ENCODE measurements around the gene SERPINI1.

Gene SERPINI1

GRCh38 chr3:167854846-167855245 lies 119.3 kb downstream of the SERPINI1 start:
- no peak overlapping the region for H3K27ac ChIP-seq (ENCODE audit: low read length)

GRCh38 chr3:167855306-167855705 lies 119.8 kb downstream of the SERPINI1 start:
- Histone ChIP-seq H3K9me3 (ENCODE audit: insufficient read depth, low read depth, low read length) (no peaks in the 10 kb centered on the region), H3K36me3 (ENCODE audit: insufficient read depth, low read depth, low read length) (no peaks in the 10 kb centered on the region), H3K27ac (ENCODE audit: low read length) (no peak overlapping the region), H3K4me1 (ENCODE audit: insufficient read depth, low read length) (no peaks in the 10 kb centered on the region), H3K27me3 (ENCODE audit: insufficient read depth, low read length) (no peaks in the 10 kb centered on the region), H3K4me3 (ENCODE audit: low read length) (no peak overlapping the region), H3K9ac (ENCODE audit: low read depth, low read length) (no peak overlapping the region)

More at GRCh38 chr3:167854846-167855245, 119.3 kb downstream of the SERPINI1 start:
- Histone ChIP-seq H3K27me3 (ENCODE audit: insufficient read depth, low read length) (no peaks in the 10 kb centered on the region), H3K36me3 (ENCODE audit: insufficient read depth, low read depth, low read length) (no peaks in the 10 kb centered on the region), H3K4me1 (ENCODE audit: insufficient read depth, low read length) (no peaks in the 10 kb centered on the region), H3K9me3 (ENCODE audit: insufficient read depth, low read depth, low read length) (no peaks in the 10 kb centered on the region), H3K4me3 (ENCODE audit: low read length) (no peak overlapping the region), H3K9ac (ENCODE audit: low read depth, low read length) (no peak overlapping the region)

GRCh38 chr3:167858865-167859264 lies 123.3 kb downstream of the SERPINI1 start:
- no peaks in the 10 kb centered on the region for H3K4me1 ChIP-seq (ENCODE audit: insufficient read depth, low read length)
- no peak overlapping the region for H3K4me3 ChIP-seq (ENCODE audit: low read length)
- H3K27ac ChIP-seq (ENCODE audit: low read length): no peak overlapping the region
- H3K9me3 ChIP-seq (ENCODE audit: insufficient read depth, low read depth, low read length): no peaks in the 10 kb centered on the region
- H3K9ac ChIP-seq (ENCODE audit: low read depth, low read length): no peak overlapping the region
- no peaks in the 10 kb centered on the region for H3K27me3 ChIP-seq (ENCODE audit: insufficient read depth, low read length)
- H3K36me3 ChIP-seq (ENCODE audit: insufficient read depth, low read depth, low read length): no peaks in the 10 kb centered on the region

GRCh38 chr3:167859610-167860009 lies 124.1 kb downstream of the SERPINI1 start:
- H3K9ac ChIP-seq (ENCODE audit: low read depth, low read length): no peak overlapping the region
- no peak overlapping the region for H3K4me3 ChIP-seq (ENCODE audit: low read length)
- no peaks in the 10 kb centered on the region for H3K27me3 ChIP-seq (ENCODE audit: insufficient read depth, low read length)
- no peaks in the 10 kb centered on the region for H3K9me3 ChIP-seq (ENCODE audit: insufficient read depth, low read depth, low read length)
- no peak overlapping the region for H3K27ac ChIP-seq (ENCODE audit: low read length)
- no peaks in the 10 kb centered on the region for H3K36me3 ChIP-seq (ENCODE audit: insufficient read depth, low read depth, low read length)
- no peaks in the 10 kb centered on the region for H3K4me1 ChIP-seq (ENCODE audit: insufficient read depth, low read length)

GRCh38 chr3:167861649-167862048 lies 126.1 kb downstream of the SERPINI1 start:
- H3K9ac ChIP-seq (ENCODE audit: low read depth, low read length): no peak overlapping the region
- no peaks in the 10 kb centered on the region for H3K4me1 ChIP-seq (ENCODE audit: insufficient read depth, low read length)
- H3K27ac ChIP-seq (ENCODE audit: low read length): no peak overlapping the region
- H3K36me3 ChIP-seq (ENCODE audit: insufficient read depth, low read depth, low read length): no peaks in the 10 kb centered on the region
- H3K27me3 ChIP-seq (ENCODE audit: insufficient read depth, low read length): no peaks in the 10 kb centered on the region
- no peak overlapping the region for H3K4me3 ChIP-seq (ENCODE audit: low read length)
- H3K9me3 ChIP-seq (ENCODE audit: insufficient read depth, low read depth, low read length): no peaks in the 10 kb centered on the region

GRCh38 chr3:167862104-167862730 lies 126.7 kb downstream of the SERPINI1 start:
- no peaks in the 10 kb centered on the region for H3K4me1 ChIP-seq (ENCODE audit: insufficient read depth, low read length)
- no peaks in the 10 kb centered on the region for H3K27me3 ChIP-seq (ENCODE audit: insufficient read depth, low read length)
- H3K9ac ChIP-seq (ENCODE audit: low read depth, low read length): no peak overlapping the region
- no peaks in the 10 kb centered on the region for H3K9me3 ChIP-seq (ENCODE audit: insufficient read depth, low read depth, low read length)
- no peak overlapping the region for H3K4me3 ChIP-seq (ENCODE audit: low read length)
- no peaks in the 10 kb centered on the region for H3K36me3 ChIP-seq (ENCODE audit: insufficient read depth, low read depth, low read length)
- H3K27ac ChIP-seq (ENCODE audit: low read length): no peak overlapping the region

- H3K4me1 ChIP-seq (ENCODE audit: insufficient read depth, low read length): no peaks in the 10 kb centered on the region
- H3K27me3 ChIP-seq (ENCODE audit: insufficient read depth, low read length): no peaks in the 10 kb centered on the region
- H3K36me3 ChIP-seq (ENCODE audit: insufficient read depth, low read depth, low read length): no peaks in the 10 kb centered on the region
- H3K27ac ChIP-seq (ENCODE audit: low read length): no peak overlapping the region
- no peaks in the 10 kb centered on the region for H3K9me3 ChIP-seq (ENCODE audit: insufficient read depth, low read depth, low read length)
- H3K9ac ChIP-seq (ENCODE audit: low read depth, low read length): no peak overlapping the region
- no peak overlapping the region for H3K4me3 ChIP-seq (ENCODE audit: low read length)
Measured at GRCh38 chr3:167863811-167864551, 128.5 kb downstream of the SERPINI1 start.

- H3K36me3 ChIP-seq (ENCODE audit: insufficient read depth, low read depth, low read length): no peaks in the 10 kb centered on the region
- no peaks in the 10 kb centered on the region for H3K4me1 ChIP-seq (ENCODE audit: insufficient read depth, low read length)
- H3K4me3 ChIP-seq (ENCODE audit: low read length): no peak overlapping the region
- H3K9me3 ChIP-seq (ENCODE audit: insufficient read depth, low read depth, low read length): no peaks in the 10 kb centered on the region
- H3K9ac ChIP-seq (ENCODE audit: low read depth, low read length): no peak overlapping the region
- H3K27ac ChIP-seq (ENCODE audit: low read length): no peak overlapping the region
- no peaks in the 10 kb centered on the region for H3K27me3 ChIP-seq (ENCODE audit: insufficient read depth, low read length)
Measured at GRCh38 chr3:167864552-167864874, 129.0 kb downstream of the SERPINI1 start.

- Histone ChIP-seq H3K9ac (ENCODE audit: low read depth, low read length) (no peak overlapping the region), H3K4me1 (ENCODE audit: insufficient read depth, low read length) (no peaks in the 10 kb centered on the region), H3K4me3 (ENCODE audit: low read length) (no peak overlapping the region), H3K9me3 (ENCODE audit: insufficient read depth, low read depth, low read length) (no peaks in the 10 kb centered on the region), H3K27ac (ENCODE audit: low read length) (no peak overlapping the region), H3K27me3 (ENCODE audit: insufficient read depth, low read length) (no peaks in the 10 kb centered on the region), H3K36me3 (ENCODE audit: insufficient read depth, low read depth, low read length) (no peaks in the 10 kb centered on the region)
Measured at GRCh38 chr3:167866331-167866730, 130.8 kb downstream of the SERPINI1 start.

GRCh38 chr3:167867981-167868380 lies 132.5 kb downstream of the SERPINI1 start:
- no peak overlapping the region for H3K27ac ChIP-seq (ENCODE audit: low read length)
- no peak overlapping the region for H3K9ac ChIP-seq (ENCODE audit: low read depth, low read length)
- H3K4me1 ChIP-seq (ENCODE audit: insufficient read depth, low read length): no peaks in the 10 kb centered on the region
- H3K4me3 ChIP-seq (ENCODE audit: low read length): no peak overlapping the region
- H3K36me3 ChIP-seq (ENCODE audit: insufficient read depth, low read depth, low read length): no peaks in the 10 kb centered on the region
- H3K9me3 ChIP-seq (ENCODE audit: insufficient read depth, low read depth, low read length): no peaks in the 10 kb centered on the region
- H3K27me3 ChIP-seq (ENCODE audit: insufficient read depth, low read length): no peaks in the 10 kb centered on the region

GRCh38 chr3:167870181-167870580 lies 134.7 kb downstream of the SERPINI1 start:
- 0 out of 2 replicates have a peak, but pooled peaks cover 2% of the 10 kb centered on the region for H3K4me1 ChIP-seq (ENCODE audit: insufficient read depth, low read length)
- no peak overlapping the region for H3K9ac ChIP-seq (ENCODE audit: low read depth, low read length)
- H3K27me3 ChIP-seq (ENCODE audit: insufficient read depth, low read length): no peaks in the 10 kb centered on the region
- no peak overlapping the region for H3K27ac ChIP-seq (ENCODE audit: low read length)
- no peaks in the 10 kb centered on the region for H3K36me3 ChIP-seq (ENCODE audit: insufficient read depth, low read depth, low read length)
- H3K4me3 ChIP-seq (ENCODE audit: low read length): no peak overlapping the region
- H3K9me3 ChIP-seq (ENCODE audit: insufficient read depth, low read depth, low read length): no peaks in the 10 kb centered on the region

- no peak overlapping the region for H3K27ac ChIP-seq (ENCODE audit: low read length)
- no peaks in the 10 kb centered on the region for H3K27me3 ChIP-seq (ENCODE audit: insufficient read depth, low read length)
- 0 out of 2 replicates have a peak, but pooled peaks cover 2% of the 10 kb centered on the region for H3K4me1 ChIP-seq (ENCODE audit: insufficient read depth, low read length)
- no peak overlapping the region for H3K9ac ChIP-seq (ENCODE audit: low read depth, low read length)
- H3K9me3 ChIP-seq (ENCODE audit: insufficient read depth, low read depth, low read length): no peaks in the 10 kb centered on the region
- no peak overlapping the region for H3K4me3 ChIP-seq (ENCODE audit: low read length)
- no peaks in the 10 kb centered on the region for H3K36me3 ChIP-seq (ENCODE audit: insufficient read depth, low read depth, low read length)
Measured at GRCh38 chr3:167870759-167871158, 135.2 kb downstream of the SERPINI1 start.
